Left colon (tissue), 2 donors: ENCODE measurements around the gene OVCH1. TPM values are rescaled to one million over a fixed set of nuclear protein-coding genes. Genes with fewer than 3 reads are reported as not detected.
"Not testable (repeated sequence)": the region's sequence is repeated elsewhere in the genome, so short reads cannot be mapped to it uniquely, and the experiment has no call there.

Experiments used
- ATAC-seq: fragments of 200-7000 bp; cut with Tn5 transposase; one replicate; pipeline ENCODE4 v1.9.1; 2020; ENCODE audit warnings: mild to moderate bottlenecking, moderate library complexity
- DNase-seq, 2 donors: peaks; one replicate each; pipeline ENCODE4 v3.0.0-alpha.2; 2020
- intact Hi-C, 2 donors: fragments of 100-400 bp; cut with DNase I in 1 of 2; cut with micrococcal nuclease in 1 of 2; formaldehyde crosslinking; loops; one replicate each; pipeline versions ENCODE4 v1.11.2 to v1.14.0; 2022; cut with DNase I, micrococcal nuclease
- total RNA-seq, 2 donors: library from RNA; stranded (reverse); fragmentation: NEBNext Ultra II Directional; extraction: Animal tissue kit (Norgen Biotek cat#: 25700); gene quantifications; one replicate each; pipeline ENCODE4 v1.2.1, GENCODE V29; 2021
- donor health status: DM: no; HTN: no; CAD: no.
- donor health status: DM: yes; HTN: yes; CAD: no.

The OVCH1 gene
- total RNA-seq, 2 donors from 2014 or later: 0.08 TPM; not detected in 1

DNA sequence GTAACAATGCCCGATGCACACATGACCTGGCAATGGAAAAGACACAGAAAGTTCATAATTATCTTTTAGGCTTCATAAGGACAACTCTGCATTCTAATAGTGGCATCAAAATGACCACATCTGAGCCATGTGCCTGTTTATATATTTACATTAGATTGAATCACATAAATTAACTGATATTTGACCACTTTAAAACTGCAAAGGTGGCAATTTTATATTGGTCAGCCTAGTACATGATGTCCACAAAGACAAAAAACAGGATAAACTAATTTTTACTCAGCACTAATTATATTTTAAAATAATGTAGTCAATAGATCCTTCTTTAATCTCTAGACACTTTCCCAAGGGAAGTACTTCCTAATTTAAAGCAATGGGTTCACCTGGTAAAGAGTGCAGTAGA, 12.0 kb upstream of the OVCH1 start:
- intact Hi-C loops: no loop called here
- no peak for ATAC-seq

DNA sequence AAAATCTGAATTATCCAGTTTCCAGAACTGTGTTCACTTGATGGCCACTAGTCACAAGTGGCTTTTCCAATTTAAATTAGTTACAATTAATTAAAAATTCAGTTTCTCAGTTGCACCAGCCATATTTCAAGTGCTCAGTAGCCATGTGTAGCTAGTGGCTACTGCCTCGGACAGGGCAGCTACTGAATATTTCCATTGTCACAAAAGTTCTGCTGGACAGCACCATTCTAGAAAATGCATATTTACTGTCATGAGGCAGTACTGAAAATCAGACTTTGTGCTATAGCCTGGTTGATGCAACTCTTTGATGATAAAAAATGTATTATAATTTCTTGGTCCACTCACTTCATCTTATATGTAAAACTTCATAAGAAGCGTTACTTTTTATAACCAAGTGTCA, 11.5 kb upstream of the OVCH1 start:
- intact Hi-C loops: no loop called here
- ATAC-seq (no peak), DNase-seq (no peak)

More for the DNA sequence above, 12.0 kb upstream of the OVCH1 start:
- no peak for DNase-seq

DNA sequence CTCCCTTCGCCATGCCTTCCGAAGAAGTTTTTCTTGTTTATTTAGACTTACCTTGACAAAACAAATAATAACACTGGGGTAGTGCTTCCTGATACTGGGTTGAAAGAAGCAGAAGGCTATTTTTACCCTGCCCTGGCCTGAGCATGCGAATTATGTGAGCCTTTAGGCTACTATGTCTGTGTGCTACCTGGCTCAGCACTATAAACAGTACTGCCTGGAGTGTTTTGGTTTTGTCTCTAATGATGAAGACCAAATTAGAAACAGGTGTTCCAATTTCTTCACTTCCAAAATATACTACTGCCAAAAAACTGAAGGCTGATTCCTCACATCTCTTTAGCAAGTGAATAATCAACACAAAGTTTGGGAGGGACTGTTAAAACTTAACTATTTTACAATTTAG, 7.6 kb upstream of the OVCH1 start:
- DNase-seq (no peak), ATAC-seq (no peak)
- intact Hi-C loops: no loop called here

DNA sequence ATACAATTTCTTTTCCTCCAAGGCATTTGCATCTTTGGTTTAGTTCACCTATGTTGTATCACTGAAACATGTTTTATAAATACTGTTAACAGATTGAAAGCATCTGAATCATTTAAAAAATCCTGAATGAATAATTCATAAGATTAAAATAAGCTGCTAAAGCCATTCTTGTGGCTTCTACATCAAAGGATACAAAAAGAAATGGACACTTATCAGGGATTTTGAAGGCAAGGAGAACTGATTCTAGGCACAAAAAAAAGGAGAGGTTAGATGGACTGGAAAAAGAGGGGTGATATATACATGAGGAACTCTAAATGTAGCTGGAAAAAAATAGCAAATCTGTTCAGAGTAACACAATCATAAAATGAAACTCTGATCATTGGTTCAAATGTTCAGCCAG, 5.8 kb upstream of the OVCH1 start:
- no peak for ATAC-seq
- no peak for DNase-seq
- intact Hi-C loops: no loop called here

- no peak for DNase-seq
- intact Hi-C loops: no loop called here
- ATAC-seq: no peak
Measured at GRCh38 chr12:29499235-29499634, 1.7 kb upstream of the OVCH1 start.

GRCh38 chr12:29492891-29493290, 4.6 kb downstream of the OVCH1 start:
- intact Hi-C loops: no loop called here
- no peak for ATAC-seq

DNA sequence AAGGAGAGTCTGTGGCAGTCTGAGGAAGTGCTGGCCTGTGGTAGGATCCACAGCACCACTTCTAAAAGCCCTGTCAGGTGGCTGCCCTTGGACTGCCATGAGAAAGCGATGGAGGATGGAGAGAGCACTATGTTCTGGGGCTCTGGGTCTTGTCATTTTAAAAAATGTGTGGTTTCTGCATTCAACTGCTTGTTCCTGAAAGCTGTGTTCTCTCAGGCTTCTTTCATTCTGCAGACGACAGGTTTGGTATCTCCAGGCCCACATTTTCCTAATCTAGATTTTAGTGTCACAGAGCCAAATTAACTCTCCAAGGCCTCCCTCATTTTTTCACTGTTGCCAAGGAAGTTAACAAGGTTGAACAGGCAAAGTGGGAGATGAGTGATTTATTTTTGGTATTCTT, 10.5 kb downstream of the OVCH1 start:
- DNase-seq (no peak), ATAC-seq (no peak)
- intact Hi-C loops: no loop called here

More at GRCh38 chr12:29492891-29493290, 4.6 kb downstream of the OVCH1 start:
- no peak for DNase-seq

DNA sequence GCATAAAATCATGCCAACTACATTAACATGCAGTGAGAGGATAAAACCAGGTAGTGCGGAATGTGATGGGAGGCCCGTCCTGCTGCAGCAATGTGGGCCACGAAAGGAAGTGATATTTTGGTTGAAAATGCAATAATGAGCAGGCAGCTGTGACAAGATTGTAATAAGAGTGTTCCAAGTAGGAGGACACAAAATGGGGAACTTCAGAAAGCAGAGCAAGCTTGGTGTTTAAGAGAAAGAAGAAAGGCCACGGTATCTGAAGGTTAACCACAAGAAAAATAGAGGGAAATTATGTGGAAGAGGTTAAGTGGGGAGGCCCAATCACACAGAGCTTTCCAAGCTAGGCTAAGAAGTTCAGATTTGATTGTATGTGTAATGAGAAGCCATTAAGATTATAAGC, 34.3 kb downstream of the OVCH1 start:
- DNase-seq (no peak), ATAC-seq (no peak)
- intact Hi-C loops: no loop called here

GRCh38 chr12:29460082-29460481, 37.4 kb downstream of the OVCH1 start:
- intact Hi-C loops: no loop called here
- no peak for ATAC-seq
- no peak for DNase-seq

DNA sequence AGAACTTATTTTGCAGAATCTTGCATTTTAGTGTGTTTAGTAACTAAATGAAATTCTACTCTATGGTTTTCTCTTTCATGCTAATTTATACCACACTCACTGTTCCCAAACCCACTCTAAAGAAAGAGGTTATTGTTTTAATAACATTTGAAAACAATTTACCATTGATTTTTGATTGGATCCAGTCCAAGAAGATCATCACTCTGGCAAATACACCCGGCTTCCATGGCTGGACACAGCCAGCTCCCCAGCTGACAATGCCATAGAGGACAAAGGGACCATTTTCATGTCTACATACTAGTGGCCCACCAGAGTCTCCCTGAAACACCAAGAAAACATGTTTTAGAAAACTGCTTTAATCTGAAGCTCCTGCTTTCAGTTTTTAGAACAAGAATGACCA, 42.4 kb downstream of the OVCH1 start:
- DNase-seq (no peak), ATAC-seq (no peak)
- intact Hi-C loops: no loop called here

DNA sequence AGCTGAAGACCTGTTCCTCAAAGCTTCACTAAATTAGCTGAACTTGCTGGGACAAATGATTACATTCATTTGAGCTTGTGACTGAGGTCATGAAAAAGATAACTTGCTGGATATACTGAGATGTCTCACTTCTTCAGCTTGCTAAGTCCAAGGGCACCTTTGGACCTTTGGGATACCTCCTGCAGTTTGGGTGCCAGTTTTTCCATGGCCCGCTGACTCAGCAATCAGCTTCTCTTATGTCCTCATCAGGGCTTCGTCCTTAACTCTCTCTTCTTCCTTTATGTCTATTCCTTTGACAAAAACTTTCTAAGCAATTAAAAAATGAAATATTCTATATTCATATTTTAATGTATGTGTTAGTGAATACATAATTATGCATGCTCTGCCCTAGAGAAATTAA, 45.6 kb downstream of the OVCH1 start:
- intact Hi-C loops: no loop called here
- DNase-seq: no peak
- no peak for ATAC-seq

- intact Hi-C loops: no loop called here
- ATAC-seq (no peak), DNase-seq (no peak)
Measured at GRCh38 chr12:29448157-29448556, 49.3 kb downstream of the OVCH1 start.

- intact Hi-C loops: no loop called here
- DNase-seq (no peak), ATAC-seq (no peak)
Measured at GRCh38 chr12:29447285-29447975, 50.1 kb downstream of the OVCH1 start.

DNA sequence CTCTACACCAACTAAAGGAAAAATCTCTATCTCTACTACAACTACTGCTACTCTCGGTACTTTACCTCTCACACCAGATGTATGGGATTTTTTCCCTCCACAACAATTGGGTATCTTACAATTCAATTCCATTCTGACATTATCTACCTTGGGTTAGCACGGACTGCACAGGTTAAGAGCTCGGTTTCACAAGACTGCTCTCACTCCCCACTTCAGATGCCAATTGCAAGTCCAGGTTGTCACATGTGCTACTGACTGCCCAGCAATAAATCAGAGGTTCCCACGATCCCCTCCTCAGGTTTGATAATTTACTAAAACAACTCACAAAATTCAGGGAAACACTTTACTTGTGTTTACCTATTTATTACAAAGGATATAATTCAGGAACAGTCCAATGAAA, 58.0 kb downstream of the OVCH1 start:
- no peak for ATAC-seq
- no peak for DNase-seq
- intact Hi-C loops: no loop called here

- ATAC-seq (no peak), DNase-seq (no peak)
Measured at GRCh38 chr12:29438752-29439408, 58.6 kb downstream of the OVCH1 start.

GRCh38 chr12:29437575-29437974, 59.9 kb downstream of the OVCH1 start:
- DNase-seq: no peak
- intact Hi-C loops: no loop called here
- ATAC-seq: no peak

More at GRCh38 chr12:29438752-29439408, 58.6 kb downstream of the OVCH1 start:
- intact Hi-C loops: no loop called here

DNA sequence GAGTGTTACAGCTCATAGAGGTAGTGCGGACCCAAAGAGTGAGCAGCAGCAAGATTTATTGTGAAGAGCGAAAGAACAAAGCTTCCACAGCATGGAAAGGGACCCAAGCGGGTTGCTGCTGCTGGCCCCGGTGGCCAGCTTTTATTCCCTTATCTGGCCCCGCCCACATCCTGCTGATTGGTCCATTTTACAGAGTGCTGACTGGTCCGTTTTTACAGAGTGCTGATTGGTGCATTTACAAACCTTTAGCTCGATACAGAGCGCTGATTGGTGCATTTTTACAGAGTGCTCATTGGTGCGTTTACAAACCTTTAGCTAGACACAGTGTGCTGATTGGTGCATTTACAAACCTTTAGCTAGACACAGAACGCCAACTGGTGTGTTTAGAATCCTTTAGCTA, 60.7 kb downstream of the OVCH1 start:
- intact Hi-C loops, ATAC-seq, DNase-seq: not testable (repeated sequence)

GRCh38 chr12:29431513-29431912, 66.0 kb downstream of the OVCH1 start:
- intact Hi-C loops: no loop called here
- DNase-seq: no peak
- no peak for ATAC-seq

DNA sequence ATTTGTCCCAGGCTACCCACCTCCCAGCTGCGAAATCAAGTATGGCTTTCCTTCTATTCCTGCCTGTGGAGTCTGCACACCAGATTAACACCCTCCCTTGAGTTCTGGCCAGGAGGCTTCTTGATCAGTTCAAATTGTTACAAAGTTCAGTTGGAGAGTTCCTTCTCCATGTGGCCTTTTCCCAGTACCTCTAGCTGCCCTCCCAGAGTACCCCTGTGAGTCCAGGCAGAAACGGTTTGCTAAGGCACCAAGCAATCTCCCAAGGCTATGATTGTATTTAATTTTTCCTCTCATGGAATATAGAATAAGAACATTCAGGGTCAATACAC, 66.8 kb downstream of the OVCH1 start:
- ATAC-seq (no peak), DNase-seq (no peak)
- intact Hi-C loops: no loop called here

- no peak for ATAC-seq
- intact Hi-C loops: no loop called here
Measured at GRCh38 chr12:29429999-29430715, 67.3 kb downstream of the OVCH1 start.

More at GRCh38 chr12:29429999-29430715, 67.3 kb downstream of the OVCH1 start:
- DNase-seq: no peak
